ENCODE measurements around the gene WFIKKN2.
A peak's percentile ranks its signal among the peaks of the same experiment; 100 is the strongest.

WFIKKN2 gene

GRCh38 chr17:50808413-50808812 lies 27.0 kb upstream of the WFIKKN2 start:
- DNase-seq (ENCODE audit: low read depth in 2 of 2, low spot score in 1 of 2) = no peak

GRCh38 chr17:50808888-50809287 lies 26.5 kb upstream of the WFIKKN2 start:
- DNase-seq (ENCODE audit: low read depth in 2 of 2, low spot score in 1 of 2) = no peak

DNA sequence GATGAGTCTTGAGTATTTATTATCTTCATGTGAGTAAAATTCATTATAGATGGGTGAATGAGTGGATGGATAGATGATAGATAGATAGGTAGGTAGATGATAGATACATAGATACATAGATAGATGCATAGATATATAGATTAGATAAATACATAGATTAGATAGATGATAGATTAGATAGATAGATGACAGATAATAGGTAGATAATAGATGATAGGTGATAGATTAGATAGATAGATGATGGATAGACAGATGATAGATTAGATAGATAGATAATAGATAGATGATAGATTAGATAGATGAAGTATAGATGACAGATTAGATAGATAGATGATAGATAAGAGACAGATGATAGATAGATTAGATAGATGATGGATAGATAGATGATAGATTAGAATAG lies 21.8 kb upstream of the WFIKKN2 start:
- DNase-seq (ENCODE audit: low read depth in 2 of 2, low spot score in 1 of 2) = no peak

DNA sequence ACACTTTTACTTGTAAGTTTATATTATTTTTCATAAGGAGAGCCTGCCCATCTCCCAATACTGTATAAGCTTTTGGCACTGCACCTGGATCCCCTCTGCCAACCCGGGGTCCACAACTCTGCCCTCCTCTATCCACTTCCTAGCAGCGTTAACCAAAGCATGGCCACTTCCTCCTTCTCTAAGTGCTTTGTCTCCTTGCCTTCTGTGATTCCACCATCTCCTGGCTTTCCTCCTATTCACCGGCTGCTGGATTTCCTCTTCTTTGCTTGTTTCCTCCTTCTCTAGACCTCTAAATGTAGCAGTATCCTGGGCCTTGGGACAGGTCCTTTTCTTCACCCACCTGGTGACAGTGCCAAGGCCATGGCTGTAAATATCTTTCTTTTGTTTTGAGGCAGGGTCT lies 20.0 kb upstream of the WFIKKN2 start:
- no peak for DNase-seq (ENCODE audit: low read depth in 2 of 2, low spot score in 1 of 2)

- DNase-seq (ENCODE audit: low read depth in 2 of 2, low spot score in 1 of 2) = no peak
Observed at GRCh38 chr17:50816271-50816670, 19.1 kb upstream of the WFIKKN2 start.

DNA sequence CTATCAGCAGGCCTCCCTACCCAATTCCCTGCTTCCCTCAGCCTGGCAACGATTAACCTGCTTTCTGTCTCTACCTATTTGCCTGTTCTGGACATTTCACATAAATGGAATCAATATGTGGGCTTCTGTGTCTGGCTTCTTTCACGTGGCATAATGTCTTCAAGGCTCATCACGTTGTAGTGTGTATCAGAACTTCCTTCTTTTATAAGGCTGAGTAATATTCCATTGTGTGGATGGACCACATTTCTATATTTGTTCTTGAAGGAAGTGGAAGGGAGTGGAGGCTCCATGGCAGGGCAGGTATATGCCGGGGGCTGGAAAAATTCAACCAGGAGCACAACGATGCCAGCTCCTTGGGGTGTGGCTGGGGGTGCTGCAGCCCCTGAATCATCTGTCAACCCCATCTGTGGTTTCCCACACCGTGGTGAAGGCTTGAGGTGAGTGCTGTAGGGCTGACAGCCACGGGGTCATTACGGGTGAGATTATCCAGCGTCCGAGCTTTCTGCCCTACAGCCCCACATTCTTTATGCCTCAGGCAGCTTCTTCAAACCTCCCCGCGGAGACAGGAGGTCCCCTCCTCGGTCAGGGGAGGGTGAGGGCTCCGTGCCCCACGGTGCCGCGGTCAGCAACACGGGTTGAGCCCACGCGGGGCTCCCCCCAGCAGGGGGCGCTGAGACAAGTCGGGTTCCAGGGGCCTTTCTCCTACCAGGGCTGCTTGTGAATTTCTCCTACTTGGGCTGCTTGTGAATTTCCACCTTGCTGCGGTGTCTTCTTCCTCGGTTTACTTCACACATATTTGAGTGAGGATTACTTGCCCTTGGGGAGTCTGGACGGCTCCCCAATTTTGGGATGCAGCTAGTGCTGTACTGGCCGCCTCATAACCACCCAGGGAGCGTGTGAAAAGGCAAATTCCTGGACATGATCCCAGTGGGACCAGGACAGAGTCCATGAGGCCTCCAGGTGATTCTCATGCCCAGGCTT lies 18.3 kb upstream of the WFIKKN2 start:
- peak in 1 of 2 donors; percentile 31 for DNase-seq (ENCODE audit: low read depth in 2 of 2, low spot score in 1 of 2)

DNA sequence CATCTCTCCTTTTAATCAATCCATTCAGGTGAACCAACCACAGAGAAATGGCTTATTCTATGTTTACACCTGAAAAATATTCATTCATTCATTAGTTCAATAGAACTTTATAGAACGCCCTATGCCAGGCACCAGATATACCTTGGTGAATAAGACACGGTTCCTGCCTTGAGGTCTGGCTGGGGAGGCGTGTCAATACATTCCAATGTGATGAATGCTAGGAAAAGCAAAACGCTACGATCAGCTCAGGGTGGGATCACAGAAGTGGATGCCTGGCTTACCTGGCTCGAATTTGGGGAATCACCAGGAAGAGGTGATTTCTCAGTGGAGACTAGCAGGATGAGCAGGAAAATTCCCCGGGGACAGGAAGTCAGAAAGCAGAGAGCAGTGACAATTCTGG lies 17.5 kb upstream of the WFIKKN2 start:
- DNase-seq (ENCODE audit: low read depth in 2 of 2, low spot score in 1 of 2) = no peak

GRCh38 chr17:50818261-50818660 lies 17.1 kb upstream of the WFIKKN2 start:
- DNase-seq (ENCODE audit: low read depth in 2 of 2, low spot score in 1 of 2) = no peak

GRCh38 chr17:50818921-50819657 lies 16.3 kb upstream of the WFIKKN2 start:
- DNase-seq (ENCODE audit: low read depth in 2 of 2, low spot score in 1 of 2) = no peak

GRCh38 chr17:50820651-50821050 lies 14.7 kb upstream of the WFIKKN2 start:
- no peak for DNase-seq (ENCODE audit: low read depth in 2 of 2, low spot score in 1 of 2)

DNA sequence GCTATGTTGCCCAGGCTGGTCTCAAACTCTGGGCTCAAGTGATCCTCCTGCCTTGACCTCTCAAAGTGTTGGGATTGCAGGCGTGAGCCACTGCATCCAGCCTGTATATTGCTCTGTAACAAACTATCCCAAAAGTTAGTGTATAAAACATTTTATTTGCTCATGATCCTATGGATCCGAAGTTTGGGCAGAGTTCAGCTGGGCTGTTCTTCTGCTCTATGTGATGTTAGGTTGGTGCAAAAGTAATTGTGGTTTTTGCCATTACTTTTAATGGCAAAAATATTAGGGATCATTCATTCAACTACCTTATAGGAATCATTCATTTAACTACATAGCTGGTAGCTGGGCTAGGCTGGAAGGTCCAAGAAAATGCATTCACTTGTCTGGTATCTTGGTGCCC lies 12.8 kb upstream of the WFIKKN2 start:
- no peak for DNase-seq (ENCODE audit: low read depth in 2 of 2, low spot score in 1 of 2)

- no peak for DNase-seq (ENCODE audit: low read depth in 2 of 2, low spot score in 1 of 2)
Observed at GRCh38 chr17:50824429-50824828, 11.0 kb upstream of the WFIKKN2 start.

GRCh38 chr17:50825188-50825587 lies 10.2 kb upstream of the WFIKKN2 start:
- DNase-seq (ENCODE audit: low read depth in 2 of 2, low spot score in 1 of 2) = no peak

DNA sequence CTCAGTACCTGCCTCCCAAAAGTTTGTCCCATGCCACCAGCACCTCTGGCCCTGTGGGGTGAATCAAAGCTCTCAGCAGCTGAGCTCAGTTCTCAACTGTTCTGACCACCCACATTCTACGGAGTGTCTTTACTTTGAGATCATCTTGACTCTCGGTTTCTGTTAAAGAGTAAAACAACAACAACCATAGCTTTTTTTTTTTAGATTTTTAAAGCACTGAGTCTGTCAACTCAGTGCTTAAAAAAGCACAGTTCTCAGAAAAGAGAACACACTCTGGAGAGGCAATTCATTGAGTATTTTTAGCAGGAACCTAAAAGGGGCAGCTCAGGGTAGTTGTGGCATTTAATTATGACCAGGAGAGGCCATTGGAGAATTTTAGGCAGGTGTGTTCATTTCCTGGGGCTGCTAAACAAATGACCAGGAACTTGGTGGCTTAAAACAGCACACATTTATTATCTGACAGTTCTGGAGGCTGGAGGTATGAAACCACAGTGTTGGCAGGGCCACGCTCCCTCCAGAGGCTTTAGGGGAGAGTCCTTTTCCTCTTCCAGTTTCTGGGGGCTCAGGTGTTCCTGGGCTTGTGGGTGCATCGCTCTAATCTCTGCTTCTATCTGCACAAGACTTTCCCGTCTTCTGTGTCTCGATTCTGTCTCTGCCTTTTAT lies 6.7 kb upstream of the WFIKKN2 start:
- DNase-seq (ENCODE audit: low read depth in 2 of 2, low spot score in 1 of 2) = no peak

GRCh38 chr17:50829332-50829731 lies 6.1 kb upstream of the WFIKKN2 start:
- no peak for DNase-seq (ENCODE audit: low read depth in 2 of 2, low spot score in 1 of 2)

GRCh38 chr17:50830352-50830751 lies 5.0 kb upstream of the WFIKKN2 start:
- DNase-seq (ENCODE audit: low read depth in 2 of 2, low spot score in 1 of 2) = no peak

DNA sequence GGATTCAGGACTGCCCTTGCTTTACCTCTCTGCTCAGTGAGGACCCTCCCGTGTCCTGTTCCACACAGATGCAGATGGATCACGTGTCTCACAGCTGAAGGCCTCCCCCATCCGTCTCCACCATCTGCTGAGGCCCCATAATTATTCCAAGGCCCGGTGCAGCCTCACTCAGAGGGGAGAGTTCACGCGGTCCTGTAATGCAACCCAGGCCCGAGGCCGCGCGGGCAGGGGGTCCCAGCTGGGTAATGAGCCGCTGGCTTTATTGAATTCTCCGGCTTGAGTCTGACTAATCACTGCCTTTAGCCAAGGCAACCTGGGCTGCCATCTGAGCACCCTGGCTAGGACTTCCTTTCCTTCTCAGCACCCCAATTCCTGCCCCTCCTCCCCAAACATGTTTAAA lies 4.4 kb upstream of the WFIKKN2 start:
- no peak for DNase-seq (ENCODE audit: low read depth in 2 of 2, low spot score in 1 of 2)

DNA sequence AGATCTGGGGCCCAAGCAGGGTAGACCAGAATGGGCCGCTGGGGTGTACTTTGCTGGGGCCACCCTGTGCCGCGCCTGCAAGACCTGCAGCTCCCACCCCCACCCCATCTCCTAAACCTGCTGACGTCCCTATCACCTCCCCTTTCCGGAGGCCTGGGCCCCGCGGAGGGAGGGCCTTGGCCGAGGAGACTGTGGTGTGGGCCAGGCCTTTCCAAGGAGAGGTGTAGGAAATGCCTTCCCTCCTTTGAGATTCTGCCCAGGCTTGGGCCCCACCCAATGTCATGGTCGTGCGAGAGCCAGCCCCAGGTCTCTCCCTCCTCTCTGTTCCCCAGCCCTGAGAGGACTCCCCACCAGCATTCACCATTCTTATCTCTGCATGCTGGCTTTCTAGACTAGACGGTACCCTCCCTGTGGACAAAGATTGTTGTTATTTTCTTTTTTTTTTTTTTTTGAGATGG lies 3.9 kb upstream of the WFIKKN2 start:
- no peak for DNase-seq (ENCODE audit: low read depth in 2 of 2, low spot score in 1 of 2)

- DNase-seq (ENCODE audit: low read depth in 2 of 2, low spot score in 1 of 2) = no peak
Observed at GRCh38 chr17:50832267-50832863, 3.0 kb upstream of the WFIKKN2 start.

- no peak for DNase-seq (ENCODE audit: low read depth in 2 of 2, low spot score in 1 of 2)
Observed at GRCh38 chr17:50832864-50833381, 2.5 kb upstream of the WFIKKN2 start.
